Subcutaneous adipose tissue (tissue), 4 donors: ENCODE data around the gene BICD2. TPM values are rescaled to one million over a fixed set of nuclear protein-coding genes. Genes with fewer than 3 reads are reported as not detected.

Experiments used
- CTCF ChIP-seq: fragments of 450-650 bp; IDR thresholded peaks from one replicate; pipeline ENCODE4 v1.5.1; 2016; ENCODE audit warnings: low read depth, mild to moderate bottlenecking, control low read depth, antibody characterized with exemption, moderate library complexity
- total RNA-seq, 4 donors: library from RNA; depleted of rRNA; stranded (reverse); fragments of >200 nt; gene quantifications; one replicate each; pipeline ENCODE4 v1.1.0, GENCODE V29; 2016

BICD2 gene
- total RNA-seq, 4 donors from 2014 or later = 22.3 to 42.3 (median 37.2) TPM

GRCh38 chr9:92795598-92796336, 31.1 kb upstream of the BICD2 start:
- no peak for TF ChIP-seq CTCF

GRCh38 chr9:92795000-92795399, 30.4 kb upstream of the BICD2 start:
- no peak for TF ChIP-seq CTCF

GRCh38 chr9:92794426-92794825, 29.8 kb upstream of the BICD2 start:
- TF ChIP-seq CTCF = no peak

- TF ChIP-seq CTCF = no peak
Measured at GRCh38 chr9:92790542-92791527, 26.2 kb upstream of the BICD2 start.

- no peak for TF ChIP-seq CTCF
Measured at GRCh38 chr9:92786298-92786697, 21.7 kb upstream of the BICD2 start.

GRCh38 chr9:92781899-92782298, 17.3 kb upstream of the BICD2 start:
- no peak for TF ChIP-seq CTCF

GRCh38 chr9:92780206-92780605, 15.6 kb upstream of the BICD2 start:
- no peak for TF ChIP-seq CTCF
